Stomach smooth muscle (tissue), 2 donors: ENCODE measurements around the gene JARID2.

Experiments used
- H3K27ac ChIP-seq: one replicate; pipeline ENCODE4 v1.7.0; 2013; ENCODE audit warnings: mild to moderate bottlenecking, low read length, inconsistent platforms
- H3K27me3 ChIP-seq, 2 donors: one replicate each; pipeline ENCODE4 v1.7.0; 2013; ENCODE audit warnings: low read length in 2 of 2; ENCODE audit not compliant: insufficient read depth in 2 of 2, control insufficient read depth in 1 of 2
- H3K36me3 ChIP-seq, 2 donors: one replicate each; pipeline ENCODE4 v1.7.0; 2013; ENCODE audit warnings: low read length in 2 of 2; ENCODE audit not compliant: control insufficient read depth in 2 of 2, insufficient read depth in 2 of 2
- H3K4me1 ChIP-seq: one replicate; pipeline ENCODE4 v1.7.0; 2013; ENCODE audit warnings: low read length; ENCODE audit not compliant: control insufficient read depth, insufficient read depth
- H3K4me3 ChIP-seq, 2 donors: one replicate each; pipeline ENCODE4 v1.7.0; 2013; ENCODE audit warnings: low read length in 2 of 2
- H3K9ac ChIP-seq, 2 donors: one replicate each; pipeline ENCODE4 v1.7.0; 2013; ENCODE audit warnings: low read length in 2 of 2, mild to moderate bottlenecking in 1 of 2
- H3K9me3 ChIP-seq, 2 donors: one replicate each; pipeline ENCODE4 v1.7.0; 2013; ENCODE audit warnings: low read length in 2 of 2; ENCODE audit not compliant: control insufficient read depth in 2 of 2
- donor health status: healthy.
- donor health status: Pancreatic carcinoma.

The JARID2 gene

DNA sequence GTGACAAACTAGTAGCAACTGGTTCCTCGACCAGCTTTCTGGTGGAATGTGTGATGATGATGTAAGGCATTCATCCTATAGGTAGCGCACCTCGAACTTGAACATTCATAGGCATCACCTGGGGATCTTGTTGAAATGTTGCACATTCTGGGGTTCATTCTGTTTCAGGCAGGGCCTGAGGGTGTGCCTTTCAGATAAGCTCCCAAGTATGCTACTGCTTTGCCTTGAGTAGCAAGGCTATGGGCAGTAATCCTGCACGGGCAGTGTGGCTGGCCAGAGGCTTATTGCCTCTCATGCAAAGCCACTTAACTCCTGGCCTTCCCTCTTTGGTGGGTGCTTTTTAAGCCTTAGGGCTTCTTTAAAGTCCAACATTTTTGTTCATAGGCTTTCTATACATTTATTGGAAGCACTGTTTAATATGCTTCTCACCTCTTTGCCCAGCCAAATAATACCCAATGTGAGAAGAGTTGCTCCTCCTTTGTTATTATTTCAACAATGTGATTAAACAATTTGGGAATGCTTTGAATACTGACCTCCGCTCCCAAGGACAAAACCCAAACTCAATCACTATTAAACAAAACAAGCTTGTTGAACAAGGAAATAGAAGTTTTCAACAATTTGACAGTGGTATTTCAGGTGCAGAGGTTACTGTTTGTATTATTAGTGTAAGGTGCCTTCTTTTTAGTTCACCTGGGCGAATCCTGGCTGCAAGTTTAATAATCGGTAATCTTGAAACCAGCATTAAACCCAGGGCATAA is 57.5 kb downstream of the JARID2 start:
- Histone ChIP-seq H3K9me3 (no peaks in the 10 kb centered on the region), H3K4me1 (peaks cover 17% of the 10 kb centered on the region), H3K36me3 (no peaks in the 10 kb centered on the region), H3K4me3 (no peak overlapping the region), H3K9ac (no peak overlapping the region), H3K27me3 (no peaks in the 10 kb centered on the region), H3K27ac (no peak overlapping the region)

DNA sequence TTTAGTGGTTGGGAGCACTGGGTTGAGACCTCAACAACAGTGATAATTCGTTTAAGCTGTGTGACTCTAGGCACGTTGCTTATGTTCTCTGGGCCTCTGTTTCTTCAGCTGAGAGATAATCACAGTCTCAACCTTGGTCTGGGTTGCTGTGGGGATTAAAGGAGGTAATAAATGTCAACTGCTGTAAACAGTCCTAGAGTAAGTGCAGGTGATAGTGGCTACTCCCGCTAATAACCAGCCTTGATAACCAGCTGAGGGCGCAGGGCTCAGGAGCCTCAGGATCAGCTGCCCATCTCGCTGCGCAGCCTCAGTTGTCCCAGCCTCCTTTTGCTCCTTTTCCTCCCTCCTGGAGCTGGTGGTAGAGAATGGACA is 58.0 kb downstream of the JARID2 start:
- Histone ChIP-seq H3K27ac (no peak overlapping the region), H3K4me1 (peaks cover 17% of the 10 kb centered on the region)

DNA sequence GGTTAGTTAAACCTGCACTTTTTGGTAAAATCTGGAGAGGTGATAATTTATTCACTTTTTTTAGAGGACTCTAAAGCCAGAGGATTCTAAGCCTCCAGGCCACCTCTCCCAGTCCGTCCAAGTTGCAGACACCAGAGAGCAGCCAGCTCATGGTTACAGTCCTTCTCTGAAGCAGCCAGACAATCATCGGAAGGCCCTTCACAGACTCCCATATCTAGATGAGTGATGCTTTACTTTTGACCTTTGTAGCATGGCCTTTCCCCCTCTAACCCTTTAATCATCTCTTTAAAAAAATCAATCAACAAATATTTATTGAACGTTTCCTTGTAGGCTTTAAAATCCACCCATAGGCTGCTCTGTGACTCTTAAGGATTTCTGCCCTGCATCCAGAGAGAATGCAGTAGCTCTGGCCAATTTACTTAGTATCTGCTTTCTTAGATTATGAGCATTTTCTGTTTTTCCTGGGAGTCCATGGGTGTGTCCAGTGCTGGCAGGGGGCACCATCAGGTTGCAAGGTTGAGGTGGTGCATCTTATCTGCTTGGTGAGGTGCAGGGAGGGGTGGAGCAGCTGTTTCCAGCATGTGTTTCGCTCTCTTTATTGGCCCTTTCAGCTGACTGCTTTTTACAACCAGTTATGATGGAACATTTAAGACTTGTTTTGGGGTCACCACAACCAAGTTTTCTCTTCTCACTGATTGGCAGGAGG is 58.6 kb downstream of the JARID2 start:
- Histone ChIP-seq H3K27me3 (no peaks in the 10 kb centered on the region), H3K9me3 (no peaks in the 10 kb centered on the region), H3K27ac (no peak overlapping the region), H3K4me1 (peaks cover 17% of the 10 kb centered on the region), H3K36me3 (no peaks in the 10 kb centered on the region), H3K9ac (no peak overlapping the region), H3K4me3 (no peak overlapping the region)

More for the DNA sequence above, 58.0 kb downstream of the JARID2 start:
- Histone ChIP-seq H3K36me3 (no peaks in the 10 kb centered on the region), H3K9ac (no peak overlapping the region), H3K9me3 (no peaks in the 10 kb centered on the region), H3K27me3 (no peaks in the 10 kb centered on the region), H3K4me3 (no peak overlapping the region)

DNA sequence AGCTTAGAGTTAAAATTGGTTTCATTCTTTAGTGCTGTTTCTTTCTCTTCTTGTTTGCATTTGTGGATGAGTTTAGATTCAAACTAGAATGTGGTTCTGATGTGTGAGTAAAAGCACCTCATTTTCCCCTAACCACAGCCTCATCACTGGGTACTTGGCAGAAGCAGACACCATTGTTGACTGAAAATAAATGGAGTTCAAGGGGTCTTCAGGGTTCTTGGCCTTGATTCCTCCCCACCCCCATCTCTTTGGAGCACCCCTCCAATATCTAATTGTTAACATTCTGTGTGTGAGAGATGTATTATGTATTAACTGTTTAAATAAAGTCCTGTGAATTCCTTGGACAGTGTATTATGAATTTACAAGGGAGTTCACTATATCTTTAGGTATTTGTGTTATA is 59.6 kb downstream of the JARID2 start:
- H3K36me3 ChIP-seq, result no peaks in the 10 kb centered on the region
- no peak overlapping the region for H3K4me3 ChIP-seq
- H3K4me1 ChIP-seq, result peaks cover 16% of the 10 kb centered on the region
- no peak overlapping the region for H3K9ac ChIP-seq
- no peaks in the 10 kb centered on the region for H3K9me3 ChIP-seq
- no peak overlapping the region for H3K27ac ChIP-seq
- no peaks in the 10 kb centered on the region for H3K27me3 ChIP-seq

DNA sequence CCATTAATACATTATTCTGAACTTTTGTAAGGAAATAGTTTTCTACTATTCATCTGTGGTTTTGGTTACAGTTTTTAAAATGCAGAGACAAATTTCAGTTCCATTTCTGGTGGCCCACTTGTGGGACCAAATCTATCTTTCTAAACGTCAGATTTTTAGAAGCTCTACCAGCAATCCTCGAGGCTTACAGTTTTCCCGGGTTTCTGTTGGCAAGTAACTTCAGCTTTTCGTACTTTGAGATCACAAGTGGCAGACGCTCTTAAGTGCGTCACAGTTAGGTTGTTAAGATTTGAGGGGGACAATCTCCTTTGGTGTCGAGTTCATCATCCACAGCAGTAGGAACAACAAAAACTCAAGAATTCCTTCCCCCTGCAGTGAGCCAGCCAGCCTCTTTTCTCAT is 60.0 kb downstream of the JARID2 start:
- H3K27me3 ChIP-seq, result no peaks in the 10 kb centered on the region
- H3K27ac ChIP-seq, result no peak overlapping the region
- H3K9ac ChIP-seq, result no peak overlapping the region
- peaks cover 19% of the 10 kb centered on the region for H3K4me1 ChIP-seq
- no peaks in the 10 kb centered on the region for H3K36me3 ChIP-seq
- H3K9me3 ChIP-seq, result no peaks in the 10 kb centered on the region
- no peak overlapping the region for H3K4me3 ChIP-seq

DNA sequence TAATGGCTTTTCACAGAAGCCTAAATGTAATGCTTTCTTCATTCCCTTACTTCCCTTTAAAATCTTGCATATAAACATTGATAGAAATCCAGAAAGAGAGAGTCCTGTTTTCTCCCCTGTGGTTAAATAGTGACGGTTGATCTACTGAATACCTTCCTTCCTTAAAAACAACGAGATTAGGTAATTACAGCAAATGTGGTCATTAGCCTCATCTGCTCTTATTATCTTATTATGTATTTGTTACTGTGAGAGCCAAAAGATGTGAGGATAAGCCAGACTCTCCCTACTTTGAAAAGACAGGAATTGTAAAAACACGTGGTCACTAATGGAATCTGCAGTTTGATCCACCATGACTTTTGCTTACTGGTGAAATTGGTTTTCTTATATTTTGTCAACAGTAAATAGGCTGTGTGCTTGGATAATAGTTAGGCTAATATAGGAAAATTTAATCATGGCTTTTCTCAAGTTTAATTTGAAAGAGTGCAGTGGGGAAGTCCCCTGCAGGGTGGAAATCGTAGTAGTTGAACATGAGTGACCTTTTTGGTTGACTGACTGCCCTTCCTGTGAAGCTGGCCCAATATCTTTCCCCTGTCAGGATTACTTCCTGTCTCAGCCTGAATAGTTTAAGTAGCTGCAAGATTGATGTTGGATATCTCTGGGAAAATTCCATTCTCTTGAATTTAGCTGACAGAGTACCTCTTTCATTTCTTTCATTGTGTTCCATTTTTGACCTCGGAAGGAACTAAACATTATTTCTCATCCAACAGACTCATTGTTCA is 62.8 kb downstream of the JARID2 start:
- Histone ChIP-seq H3K9me3 (no peaks in the 10 kb centered on the region), H3K27ac (no peak overlapping the region), H3K4me1 (peaks cover 23% of the 10 kb centered on the region), H3K9ac (no peak overlapping the region), H3K36me3 (no peaks in the 10 kb centered on the region), H3K27me3 (no peaks in the 10 kb centered on the region), H3K4me3 (no peak overlapping the region)

DNA sequence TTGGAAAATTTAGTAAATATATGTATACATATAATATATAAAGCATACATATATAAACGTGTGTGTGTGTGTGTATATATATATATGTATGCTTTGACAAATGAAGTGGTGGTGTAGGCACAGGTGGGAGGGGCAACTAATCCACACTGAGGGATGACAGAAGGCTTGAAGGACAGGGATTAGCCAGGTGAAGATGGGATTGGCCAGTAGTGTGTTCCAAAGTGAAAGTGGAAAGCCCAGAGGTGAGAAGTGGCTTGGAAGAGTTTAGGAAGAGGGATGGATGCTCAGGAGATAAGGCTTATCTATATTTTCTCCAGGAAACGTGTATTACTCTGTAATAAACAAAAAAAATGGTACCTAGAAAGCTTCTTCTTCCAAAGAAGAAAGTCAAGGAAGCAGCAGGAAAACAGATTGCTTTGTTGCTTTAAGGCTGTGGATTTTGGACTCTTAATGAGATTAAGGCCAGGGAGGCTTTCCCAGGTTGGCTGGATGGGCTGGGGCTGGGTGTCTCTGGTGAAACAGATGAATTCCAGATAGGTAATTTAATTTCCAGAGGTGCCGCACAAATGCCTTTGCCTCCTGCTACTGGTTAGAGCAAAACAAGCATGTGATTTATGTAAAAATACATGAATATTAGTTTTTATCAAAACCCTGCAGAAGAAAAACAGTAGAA is 63.9 kb downstream of the JARID2 start:
- no peak overlapping the region for H3K4me3 ChIP-seq
- H3K9ac ChIP-seq, result no peak overlapping the region
- no peaks in the 10 kb centered on the region for H3K27me3 ChIP-seq
- H3K9me3 ChIP-seq, result no peaks in the 10 kb centered on the region
- no peak overlapping the region for H3K27ac ChIP-seq
- no peaks in the 10 kb centered on the region for H3K36me3 ChIP-seq
- H3K4me1 ChIP-seq, result peaks cover 17% of the 10 kb centered on the region

DNA sequence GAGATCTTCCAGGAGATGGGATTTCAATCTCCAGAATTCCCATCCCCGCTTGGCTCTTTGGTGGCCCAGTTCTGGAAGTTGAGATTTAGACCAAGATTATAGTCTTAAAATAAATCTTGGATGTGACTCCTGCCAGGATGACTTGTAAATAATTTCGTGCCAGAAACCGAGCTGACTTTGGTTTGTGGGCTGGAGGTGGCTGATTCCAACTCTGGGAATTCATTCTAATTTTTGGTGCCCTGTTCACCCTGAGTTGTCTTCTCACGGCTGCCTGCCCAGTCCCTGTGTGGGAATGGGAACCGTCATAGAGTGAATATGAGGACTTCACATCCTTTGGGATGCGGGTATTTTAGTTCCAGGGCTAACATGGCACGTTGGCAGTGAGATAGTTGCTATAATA is 64.8 kb downstream of the JARID2 start:
- Histone ChIP-seq H3K9me3 (no peaks in the 10 kb centered on the region), H3K27me3 (no peaks in the 10 kb centered on the region), H3K4me1 (peaks cover 17% of the 10 kb centered on the region), H3K9ac (no peak overlapping the region), H3K4me3 (no peak overlapping the region), H3K36me3 (no peaks in the 10 kb centered on the region), H3K27ac (no peak overlapping the region)

DNA sequence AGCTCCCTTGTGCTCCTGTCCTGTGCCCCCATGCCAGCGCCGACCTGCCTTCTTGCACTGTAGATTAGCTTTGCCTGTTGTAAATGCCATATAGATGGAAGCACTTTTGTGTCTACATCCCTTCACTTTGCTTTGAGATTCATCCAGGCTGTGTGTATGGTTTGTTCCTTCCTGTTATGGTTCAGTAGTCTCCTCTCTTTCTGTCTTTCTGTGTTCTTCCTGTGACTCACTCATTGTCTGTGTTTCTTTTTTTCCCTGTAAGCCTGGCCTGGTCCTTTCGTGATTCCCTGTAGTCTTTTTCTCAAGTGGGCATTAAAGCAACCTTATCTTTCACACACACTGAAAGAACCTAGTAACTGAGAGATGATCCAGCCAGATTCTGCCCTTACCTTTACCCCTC is 66.6 kb downstream of the JARID2 start:
- Histone ChIP-seq H3K36me3 (no peaks in the 10 kb centered on the region), H3K4me1 (peaks cover 17% of the 10 kb centered on the region), H3K27ac (no peak overlapping the region), H3K9ac (no peak overlapping the region), H3K4me3 (no peak overlapping the region), H3K9me3 (no peaks in the 10 kb centered on the region), H3K27me3 (no peaks in the 10 kb centered on the region)

DNA sequence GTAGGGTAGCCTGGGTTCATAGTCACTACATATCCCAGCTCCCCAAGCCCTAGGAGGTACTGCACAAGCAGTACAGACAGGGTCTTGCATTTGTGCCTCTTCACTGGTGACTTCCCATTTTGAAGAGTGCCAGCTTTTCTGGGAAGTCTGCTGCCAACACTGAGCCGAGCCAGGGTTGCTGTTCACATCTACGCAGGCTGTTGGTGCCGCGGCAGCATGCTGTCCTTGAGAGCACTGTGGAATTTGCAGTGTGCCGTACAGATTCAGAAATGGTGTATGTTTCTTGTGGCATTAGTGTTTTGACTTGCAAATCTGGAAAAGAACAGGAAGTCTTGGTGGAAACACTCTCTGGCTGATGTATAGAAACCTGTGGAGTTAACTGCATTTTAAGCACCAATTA is 67.5 kb downstream of the JARID2 start:
- Histone ChIP-seq H3K9me3 (no peaks in the 10 kb centered on the region), H3K4me3 (peak overlapping the region in 1 of 2 donors; percentile 29), H3K27ac (no peak overlapping the region), H3K36me3 (no peaks in the 10 kb centered on the region), H3K9ac (peak overlapping the region in 1 of 2 donors; percentile 22), H3K4me1 (peaks cover 21% of the 10 kb centered on the region), H3K27me3 (no peaks in the 10 kb centered on the region)
